Ammon's horn (tissue), 1 donor: ENCODE data around the gene FAF1.

Experiments used
- DNase-seq: peaks from one replicate; pipeline ENCODE4 v3.0.0-alpha.2; 2016; ENCODE audit warnings: low spot score

Gene FAF1

GRCh38 chr1:50700621-50701020 lies 259.4 kb downstream of the FAF1 start:
- DNase-seq = no peak

- DNase-seq = no peak
Measured at GRCh38 chr1:50700214-50700613, 259.9 kb downstream of the FAF1 start.

GRCh38 chr1:50699795-50700194 lies 260.3 kb downstream of the FAF1 start:
- peak; percentile 46 for DNase-seq

DNA sequence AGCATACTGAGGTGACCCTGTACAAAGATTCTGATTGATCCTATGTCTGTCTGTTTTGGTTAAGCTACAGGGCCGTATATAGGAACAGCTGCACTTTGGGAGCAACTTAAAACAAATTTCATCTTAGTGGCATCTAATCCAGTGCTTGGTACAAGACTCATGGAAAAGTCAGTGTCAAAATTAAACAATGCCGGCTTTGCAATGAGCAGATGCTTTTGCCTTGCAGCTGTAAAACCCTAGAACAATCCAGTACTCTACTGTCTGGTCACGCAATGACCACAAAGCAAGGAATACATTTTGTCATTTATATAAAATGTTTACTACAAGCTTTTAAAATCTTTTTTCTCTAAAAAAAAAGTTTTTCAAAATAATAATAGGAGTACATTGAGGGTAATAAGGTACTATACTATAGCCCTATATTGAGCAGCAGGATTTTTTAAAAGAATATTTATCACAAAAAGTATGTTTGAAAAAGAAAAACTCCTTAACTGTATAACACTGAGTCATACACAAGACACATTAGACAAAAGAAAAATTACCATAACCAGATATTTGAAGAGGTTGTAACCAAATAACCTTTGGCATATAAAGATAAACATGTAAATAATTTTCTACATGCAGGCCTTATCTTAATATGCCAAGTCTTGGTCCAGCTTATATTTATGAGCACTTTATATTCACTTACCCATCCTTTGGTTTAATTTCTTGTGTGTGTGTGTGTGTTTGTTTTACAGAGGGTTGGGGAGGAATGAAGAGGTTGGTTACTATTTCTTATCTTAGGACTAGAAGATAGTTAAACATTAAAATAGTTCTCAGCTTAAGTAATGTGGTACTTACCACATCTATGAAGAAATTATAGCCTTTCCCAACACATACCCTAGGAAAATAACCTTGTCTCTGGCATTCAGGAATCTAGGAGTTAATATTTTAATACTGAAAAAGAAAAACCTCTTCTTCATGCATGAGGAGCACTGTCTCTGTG lies 262.3 kb downstream of the FAF1 start:
- peak; percentile 88 for DNase-seq

DNA sequence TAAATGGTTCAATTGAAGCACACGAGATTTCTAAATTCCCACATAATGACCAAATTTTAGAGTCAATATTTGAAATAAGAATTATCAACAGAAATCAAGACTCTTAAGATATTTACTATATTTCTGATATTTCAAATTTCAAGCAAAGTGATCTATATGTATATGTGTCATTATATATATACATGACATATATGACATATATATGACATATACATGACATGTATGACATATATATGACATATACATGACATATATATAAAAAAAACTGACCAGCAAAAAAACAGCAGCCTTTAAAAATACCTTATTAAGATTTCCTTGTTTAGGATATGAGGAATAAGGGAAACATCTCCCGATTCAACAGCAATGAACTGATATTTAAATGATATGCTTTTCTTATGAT lies 266.2 kb downstream of the FAF1 start:
- no peak for DNase-seq

GRCh38 chr1:50684185-50684584 lies 275.9 kb downstream of the FAF1 start:
- DNase-seq = no peak

DNA sequence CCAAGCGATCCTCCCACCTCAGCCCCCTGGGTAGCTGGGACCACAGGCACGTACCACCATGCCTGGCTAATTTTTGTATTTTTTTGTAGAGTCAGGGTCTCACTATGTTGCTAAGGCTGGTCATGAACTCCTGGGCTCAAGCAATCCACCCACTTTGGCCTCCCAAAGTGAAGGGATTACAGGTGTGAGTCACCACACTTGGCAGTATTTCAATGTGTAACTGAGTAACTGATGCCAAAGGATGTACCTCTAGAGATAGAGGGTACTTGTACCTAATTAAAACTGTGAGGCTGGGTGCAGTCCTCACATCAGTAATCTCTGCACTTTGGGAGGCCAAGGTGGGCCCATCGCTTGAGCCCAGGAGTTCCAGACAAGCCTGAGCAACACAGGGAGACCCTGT lies 278.1 kb downstream of the FAF1 start:
- DNase-seq = no peak

GRCh38 chr1:50667710-50668356 lies 292.2 kb downstream of the FAF1 start:
- no peak for DNase-seq

DNA sequence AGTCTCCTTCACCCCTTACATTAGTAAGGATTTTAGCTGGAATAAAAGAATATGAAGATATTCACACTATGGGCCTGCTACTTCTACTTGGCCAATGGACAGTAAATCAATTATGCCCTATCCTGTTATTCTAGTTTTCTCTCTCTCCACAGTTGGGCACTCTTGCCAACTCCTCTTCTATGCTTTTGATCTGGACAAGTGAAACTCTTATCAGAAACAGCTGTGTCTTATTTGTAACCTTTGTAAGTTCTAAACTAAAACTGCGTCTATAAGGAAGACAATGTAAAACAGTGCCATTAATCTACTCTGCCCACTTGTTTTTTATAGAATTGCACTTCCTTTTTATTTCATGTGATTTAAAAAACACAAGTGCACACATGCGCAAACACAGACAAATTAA lies 292.8 kb downstream of the FAF1 start:
- DNase-seq = no peak

DNA sequence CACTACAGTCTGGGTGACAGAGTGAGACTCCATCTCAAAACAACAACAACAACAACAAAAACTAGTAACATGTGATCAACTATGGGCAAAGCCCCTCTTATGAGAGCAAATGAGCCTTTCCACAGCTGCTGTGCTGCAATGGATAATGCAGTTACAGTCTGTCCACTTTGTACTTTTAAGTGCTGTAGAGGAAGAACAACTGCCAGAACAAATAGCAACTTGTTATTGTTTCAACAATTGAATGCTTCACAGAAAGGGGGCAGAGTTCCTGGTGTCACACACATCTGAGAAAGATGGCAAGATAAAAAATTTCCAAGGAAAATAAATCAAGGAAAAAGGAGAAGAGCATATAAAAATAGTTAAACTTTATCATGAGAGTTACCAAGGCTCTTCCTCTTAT lies 293.2 kb downstream of the FAF1 start:
- peak; percentile 71 for DNase-seq

GRCh38 chr1:50665413-50665812 lies 294.7 kb downstream of the FAF1 start:
- no peak for DNase-seq

GRCh38 chr1:50661626-50662025 lies 298.4 kb downstream of the FAF1 start:
- no peak for DNase-seq

DNA sequence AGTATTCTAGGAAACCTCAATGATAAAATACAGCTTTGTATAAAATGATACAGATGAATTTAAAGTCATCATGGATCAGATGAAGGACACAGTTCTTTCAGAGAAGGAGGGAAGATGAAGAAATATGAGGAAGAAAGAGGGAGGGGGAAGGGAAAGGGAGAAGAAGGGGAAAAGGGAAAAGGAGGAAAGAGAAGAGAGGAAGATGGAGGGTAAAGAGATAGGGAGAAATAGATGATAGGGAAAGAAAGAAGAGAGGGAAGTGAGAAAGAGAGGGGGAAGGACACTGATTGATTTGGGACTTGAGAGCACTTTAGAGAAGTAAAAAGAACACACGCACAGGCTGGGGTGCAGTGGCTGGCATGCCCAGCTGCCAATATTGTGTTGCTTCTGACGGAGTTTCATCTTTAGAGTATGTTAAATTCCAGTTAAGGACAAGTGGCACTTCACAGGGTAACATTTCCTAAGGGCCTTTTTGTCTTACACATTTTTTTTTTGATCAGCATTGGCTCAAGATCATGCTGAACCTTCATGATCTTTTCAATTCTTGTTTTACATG lies 300.9 kb downstream of the FAF1 start:
- no peak for DNase-seq

- DNase-seq = no peak
Measured at GRCh38 chr1:50658459-50659076, 301.5 kb downstream of the FAF1 start.

DNA sequence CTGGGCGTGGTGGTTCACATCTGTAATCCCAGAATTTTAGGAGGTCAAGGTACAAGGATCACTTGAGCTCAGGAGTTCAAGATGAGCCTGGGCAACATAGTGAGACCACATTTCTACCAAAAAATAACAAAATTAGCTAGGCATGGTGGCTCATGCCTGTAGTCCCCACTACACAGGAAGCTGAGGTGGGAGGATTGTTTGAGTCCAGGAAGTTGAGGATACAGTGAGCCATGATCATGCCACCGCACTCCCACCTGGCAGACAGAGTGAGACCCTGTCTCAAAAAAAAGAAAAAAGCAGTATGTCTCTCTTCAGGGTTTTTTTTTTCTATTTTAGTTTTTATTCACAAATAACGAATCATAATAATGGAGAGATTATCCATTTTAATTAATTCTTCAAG lies 303.1 kb downstream of the FAF1 start:
- DNase-seq = no peak

DNA sequence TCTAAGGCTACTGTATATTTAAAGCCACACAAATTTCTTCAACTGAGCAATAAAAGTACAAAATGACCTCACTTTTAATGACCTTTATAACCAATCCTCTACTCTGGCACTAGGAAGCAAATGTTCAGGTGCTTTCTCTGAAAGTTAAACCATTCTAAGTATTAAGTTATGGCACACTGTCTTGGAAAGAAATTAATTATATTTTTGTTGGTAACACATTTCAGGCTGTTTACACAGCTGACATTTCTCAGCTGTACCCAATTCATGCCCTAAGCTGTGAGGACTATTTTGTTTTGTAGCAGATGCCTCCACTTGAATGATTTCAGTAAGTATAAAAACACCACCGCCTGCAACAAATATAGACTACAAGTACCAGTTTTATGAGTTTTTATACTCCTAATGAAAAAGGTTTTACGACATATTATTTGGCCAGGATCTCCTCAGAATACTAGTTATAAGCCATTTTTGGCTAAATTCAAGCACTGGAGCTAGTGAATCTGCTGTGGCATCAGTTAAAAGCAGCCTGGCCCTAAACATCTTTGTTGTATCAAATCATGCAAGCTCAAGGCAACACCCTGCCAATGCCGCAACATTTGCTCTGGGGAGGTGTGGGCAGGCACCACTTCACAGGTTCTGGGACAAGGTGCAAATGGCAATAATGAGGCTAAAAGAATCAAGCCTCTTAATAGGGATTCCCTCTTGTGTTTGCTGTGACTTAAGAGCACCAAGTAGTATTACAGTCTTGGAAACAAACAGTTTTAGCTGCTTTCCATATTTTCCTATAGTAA lies 308.4 kb downstream of the FAF1 start:
- DNase-seq = no peak

DNA sequence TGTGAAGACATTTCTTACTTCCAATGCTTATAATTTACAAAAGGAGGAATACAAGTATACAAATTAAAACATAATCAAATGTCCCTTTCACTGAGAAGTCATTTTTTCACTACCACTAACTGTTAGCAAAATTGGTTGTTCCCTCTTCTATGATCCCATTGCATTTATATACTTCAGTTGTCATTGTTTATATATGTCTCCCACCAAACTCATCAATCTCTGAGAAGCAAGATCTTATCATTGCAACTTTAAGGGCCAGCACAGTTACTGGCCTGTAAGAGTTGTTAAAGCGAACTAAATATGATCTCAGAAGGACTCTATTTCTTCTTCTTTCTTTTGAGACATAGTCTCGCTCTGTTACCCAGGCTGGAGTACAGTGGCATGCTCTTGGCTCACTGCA lies 313.5 kb downstream of the FAF1 start:
- DNase-seq = no peak

DNA sequence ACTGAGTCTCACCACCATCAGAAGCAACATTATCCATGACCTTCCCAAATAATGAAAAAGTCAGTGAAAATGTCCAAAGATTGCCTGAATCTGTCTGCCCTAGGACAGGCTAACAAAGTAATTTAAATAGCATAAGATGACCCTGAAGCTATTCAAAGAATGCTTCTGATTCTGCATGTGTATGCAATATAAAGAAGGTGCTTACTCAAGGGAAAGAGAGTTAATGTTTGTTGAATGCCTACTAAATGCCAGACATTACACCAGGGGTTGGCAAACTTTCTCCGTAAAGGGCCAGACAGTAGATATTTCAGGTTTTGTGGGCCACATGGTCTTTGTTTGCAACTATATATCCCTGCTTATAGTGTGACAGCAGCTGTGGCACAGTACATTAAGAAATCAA lies 314.9 kb downstream of the FAF1 start:
- DNase-seq = no peak

DNA sequence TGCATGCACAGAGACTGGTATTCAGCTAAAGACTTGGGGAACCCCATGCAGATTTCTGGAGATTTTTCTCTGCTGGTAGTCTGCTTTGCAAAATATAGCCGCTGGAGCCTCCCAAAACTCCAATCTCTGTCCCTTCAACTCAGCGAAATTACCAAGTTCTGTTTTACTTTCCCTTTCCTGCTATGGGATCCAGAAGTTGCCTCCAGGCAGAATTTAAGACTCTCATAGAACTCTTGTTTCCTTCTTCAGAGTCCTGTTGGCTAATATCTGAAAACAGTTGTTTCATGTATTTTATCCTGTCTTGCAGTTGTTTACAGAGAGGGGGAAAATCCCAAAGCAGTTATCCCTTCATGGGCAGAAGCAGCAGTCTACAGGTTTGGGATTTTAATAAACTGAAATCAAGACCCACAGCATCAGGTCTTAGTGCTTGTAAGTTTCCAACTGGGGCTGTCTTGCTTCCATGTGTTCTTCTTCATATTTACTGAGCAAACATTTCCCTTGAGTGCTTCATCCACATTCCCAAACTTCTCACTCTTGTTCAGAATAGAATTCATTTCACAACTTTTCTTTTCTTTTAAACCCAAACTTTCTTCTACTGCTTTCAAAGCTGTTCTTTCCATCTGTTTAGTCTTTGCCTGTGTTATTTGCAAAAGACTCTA lies 315.5 kb downstream of the FAF1 start:
- DNase-seq = no peak

DNA sequence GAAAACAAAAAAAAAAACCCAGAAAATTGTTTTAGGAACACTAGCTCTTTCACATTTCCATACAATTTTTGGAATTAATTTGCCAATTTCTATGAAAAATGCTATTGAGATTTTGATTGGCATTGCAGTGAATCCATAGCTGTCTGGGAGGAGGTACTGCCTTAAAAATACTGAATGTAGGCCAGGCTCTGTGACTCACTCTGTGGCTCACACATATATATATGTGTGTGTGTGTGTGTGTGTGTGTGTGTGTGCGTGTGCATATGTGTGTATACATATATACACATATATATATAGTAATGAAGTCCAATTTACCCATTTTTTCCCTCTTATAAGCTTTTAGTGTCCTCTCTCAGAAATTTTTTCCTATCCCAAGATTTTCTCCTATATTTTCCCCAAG lies 322.6 kb downstream of the FAF1 start:
- DNase-seq = no peak

DNA sequence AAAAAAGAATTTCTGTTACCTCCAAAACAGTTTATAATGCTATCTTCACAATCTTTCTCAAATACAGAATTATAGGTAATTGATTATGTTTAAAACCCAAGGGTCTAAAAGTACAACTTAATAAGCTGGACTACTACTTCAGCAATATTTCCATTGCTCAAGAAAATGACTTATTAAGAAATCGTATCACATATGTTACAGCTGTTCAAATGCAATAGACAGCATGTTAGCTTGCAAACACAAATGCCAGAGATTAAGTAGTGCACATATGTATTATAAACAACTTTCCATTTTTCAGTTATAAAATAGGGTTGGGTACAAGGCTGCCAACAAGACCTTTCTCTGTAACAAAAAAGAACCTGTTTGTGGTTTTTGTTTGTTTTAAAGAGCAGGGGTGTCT lies 325.8 kb downstream of the FAF1 start:
- no peak for DNase-seq
